DMS53 treated with DMSO at 0.1 percent for 48 hours (cell line): ENCODE data around the gene TRAPPC1.

Source experiments
- DNase-seq: peaks from one replicate; lab custom pipeline; 2025; ENCODE audit not compliant: unreplicated experiment; lab: John Stamatoyannopoulos, UW

The TRAPPC1 gene

DNA sequence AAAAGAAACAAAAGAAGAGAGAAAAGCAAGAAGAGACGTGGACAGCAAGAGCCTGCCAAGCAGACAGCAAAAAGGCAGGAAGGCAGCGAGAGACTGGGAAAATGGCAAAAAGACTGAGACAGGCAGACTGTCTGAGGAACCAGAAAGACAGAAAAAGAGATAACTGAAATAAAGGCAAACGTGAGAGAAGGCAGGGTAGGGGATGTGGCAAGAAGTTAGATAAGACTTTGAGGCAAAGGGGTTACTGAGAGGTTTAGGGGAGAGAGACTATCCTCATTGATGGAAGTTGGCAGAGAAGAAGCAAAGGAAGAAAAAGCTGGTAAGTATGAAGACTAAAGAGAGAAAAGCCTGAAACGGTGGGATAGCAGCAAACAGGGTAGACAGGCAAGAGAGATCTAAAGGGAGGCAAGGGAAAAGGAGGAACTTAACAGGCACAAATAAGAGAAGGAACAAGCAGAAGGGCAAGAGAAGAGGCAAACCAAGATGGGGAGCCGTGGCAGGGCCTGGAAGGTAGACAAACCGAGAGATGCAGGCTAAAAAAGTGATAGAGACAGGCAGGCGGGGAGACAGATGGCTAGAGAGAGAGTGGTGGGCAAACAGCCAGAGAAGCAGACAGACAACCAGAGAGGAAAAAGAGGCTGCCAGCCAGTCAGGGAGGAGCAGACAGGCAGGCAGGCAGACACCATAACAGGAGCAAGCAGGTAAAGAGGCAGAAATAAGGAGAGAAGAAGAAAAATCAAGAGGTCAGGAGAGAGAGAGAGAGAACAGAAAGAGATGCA is 50.3 kb downstream of the TRAPPC1 start:
- no peak for DNase-seq
